ENCODE measurements around the gene DNAJB8. TPM values are rescaled to one million over a fixed set of nuclear protein-coding genes. Genes with fewer than 3 reads are reported as not detected.

Gene DNAJB8
- total and polyA plus RNA-seq, 9 of the 15 experiments (the other 6 are each of a cell fraction or from before 2014, with no cell fraction given) = not detected

DNA sequence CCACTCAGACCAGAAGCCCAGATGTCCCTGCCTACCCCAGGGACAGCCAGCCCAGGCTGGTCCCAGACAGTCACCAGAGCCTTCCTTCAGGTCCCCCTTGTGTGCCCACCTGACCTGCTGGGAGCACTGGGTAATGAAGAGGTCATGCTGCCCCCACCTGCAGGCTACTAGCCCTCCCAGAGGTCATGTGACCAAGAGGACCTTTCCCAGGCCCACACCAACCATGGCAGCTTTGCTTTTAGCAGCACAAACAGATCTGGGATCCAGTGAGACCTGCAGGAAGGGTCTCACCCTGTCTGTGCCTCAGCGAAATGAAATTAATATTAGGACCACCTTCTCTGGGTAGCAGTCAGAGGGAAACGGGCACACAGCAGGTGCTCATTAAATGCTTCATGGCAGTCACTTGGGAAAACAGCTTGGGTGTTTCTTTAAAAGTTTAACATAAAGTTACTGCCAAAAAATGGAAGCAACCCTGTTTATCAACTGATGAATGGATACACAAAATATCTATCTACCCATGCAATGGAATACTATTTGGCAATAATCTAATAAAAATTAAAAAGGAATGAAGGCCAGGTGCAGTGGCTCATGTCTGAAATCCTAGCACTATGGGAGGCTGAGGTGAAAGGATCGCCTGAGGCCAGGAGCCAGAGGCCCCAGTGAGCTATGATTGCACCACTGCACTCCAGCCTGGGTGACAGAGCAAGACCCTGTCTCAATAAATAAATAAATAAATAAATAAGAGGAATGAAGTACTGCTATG, 43.7 kb downstream of the DNAJB8 start:
- H3K4me1 ChIP-seq (replicated peaks in 1 of 2; ENCODE audit: control insufficient read depth in 2 of 2, insufficient read depth in 2 of 2, low read length in 2 of 2) = peaks cover 55 to 88% of the 10 kb centered on the region in 2 experiments
- no peak for TF ChIP-seq DPF2 (IDR thresholded peaks at IDR 0.05)
- no peak for TF ChIP-seq RAD21 (CRISPR knock-in tag; conservative IDR thresholded peaks at IDR 0.05 in 1 of 2, IDR thresholded peaks at IDR 0.05 in 1 of 2)
- TF ChIP-seq SUPT5H (IDR thresholded peaks at IDR 0.05) = no peak
- TF ChIP-seq, protein P1, sequence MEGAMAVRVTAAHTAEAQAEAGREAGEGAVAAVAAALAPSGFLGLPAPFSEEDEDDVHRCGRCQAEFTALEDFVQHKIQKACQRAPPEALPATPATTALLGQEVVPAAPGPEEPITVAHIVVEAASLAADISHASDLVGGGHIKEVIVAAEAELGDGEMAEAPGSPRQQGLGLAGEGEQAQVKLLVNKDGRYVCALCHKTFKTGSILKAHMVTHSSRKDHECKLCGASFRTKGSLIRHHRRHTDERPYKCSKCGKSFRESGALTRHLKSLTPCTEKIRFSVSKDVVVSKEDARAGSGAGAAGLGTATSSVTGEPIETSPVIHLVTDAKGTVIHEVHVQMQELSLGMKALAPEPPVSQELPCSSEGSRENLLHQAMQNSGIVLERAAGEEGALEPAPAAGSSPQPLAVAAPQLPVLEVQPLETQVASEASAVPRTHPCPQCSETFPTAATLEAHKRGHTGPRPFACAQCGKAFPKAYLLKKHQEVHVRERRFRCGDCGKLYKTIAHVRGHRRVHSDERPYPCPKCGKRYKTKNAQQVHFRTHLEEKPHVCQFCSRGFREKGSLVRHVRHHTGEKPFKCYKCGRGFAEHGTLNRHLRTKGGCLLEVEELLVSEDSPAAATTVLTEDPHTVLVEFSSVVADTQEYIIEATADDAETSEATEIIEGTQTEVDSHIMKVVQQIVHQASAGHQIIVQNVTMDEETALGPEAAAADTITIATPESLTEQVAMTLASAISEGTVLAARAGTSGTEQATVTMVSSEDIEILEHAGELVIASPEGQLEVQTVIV (CRISPR knock-in tag; IDR thresholded peaks at IDR 0.05; ENCODE audit: borderline replicate concordance) = no peak
- TF ChIP-seq POLR2G (IDR thresholded peaks at IDR 0.05; ENCODE audit: low read depth, low read length) = 0 out of 2 replicates have a peak, but pooled peaks have one; percentile 2
- TF ChIP-seq, protein P2, sequence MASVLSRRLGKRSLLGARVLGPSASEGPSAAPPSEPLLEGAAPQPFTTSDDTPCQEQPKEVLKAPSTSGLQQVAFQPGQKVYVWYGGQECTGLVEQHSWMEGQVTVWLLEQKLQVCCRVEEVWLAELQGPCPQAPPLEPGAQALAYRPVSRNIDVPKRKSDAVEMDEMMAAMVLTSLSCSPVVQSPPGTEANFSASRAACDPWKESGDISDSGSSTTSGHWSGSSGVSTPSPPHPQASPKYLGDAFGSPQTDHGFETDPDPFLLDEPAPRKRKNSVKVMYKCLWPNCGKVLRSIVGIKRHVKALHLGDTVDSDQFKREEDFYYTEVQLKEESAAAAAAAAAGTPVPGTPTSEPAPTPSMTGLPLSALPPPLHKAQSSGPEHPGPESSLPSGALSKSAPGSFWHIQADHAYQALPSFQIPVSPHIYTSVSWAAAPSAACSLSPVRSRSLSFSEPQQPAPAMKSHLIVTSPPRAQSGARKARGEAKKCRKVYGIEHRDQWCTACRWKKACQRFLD (CRISPR knock-in tag; IDR thresholded peaks at IDR 0.05) = peak; percentile 17; the same call in 1 of the 2 replicates
- TF ChIP-seq ZNF212 (CRISPR knock-in tag; IDR thresholded peaks at IDR 0.05) = no peak
- no peak for TF ChIP-seq FOXJ3 (CRISPR knock-in tag; IDR thresholded peaks at IDR 0.05)
- TF ChIP-seq, protein P3, sequence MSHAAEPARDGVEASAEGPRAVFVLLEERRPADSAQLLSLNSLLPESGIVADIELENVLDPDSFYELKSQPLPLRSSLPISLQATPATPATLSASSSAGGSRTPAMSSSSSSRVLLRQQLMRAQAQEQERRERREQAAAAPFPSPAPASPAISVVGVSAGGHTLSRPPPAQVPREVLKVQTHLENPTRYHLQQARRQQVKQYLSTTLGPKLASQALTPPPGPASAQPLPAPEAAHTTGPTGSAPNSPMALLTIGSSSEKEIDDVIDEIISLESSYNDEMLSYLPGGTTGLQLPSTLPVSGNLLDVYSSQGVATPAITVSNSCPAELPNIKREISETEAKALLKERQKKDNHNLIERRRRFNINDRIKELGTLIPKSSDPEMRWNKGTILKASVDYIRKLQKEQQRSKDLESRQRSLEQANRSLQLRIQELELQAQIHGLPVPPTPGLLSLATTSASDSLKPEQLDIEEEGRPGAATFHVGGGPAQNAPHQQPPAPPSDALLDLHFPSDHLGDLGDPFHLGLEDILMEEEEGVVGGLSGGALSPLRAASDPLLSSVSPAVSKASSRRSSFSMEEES (CRISPR knock-in tag; IDR thresholded peaks at IDR 0.05) = peak; percentile 80
- TF ChIP-seq ZNF584 (CRISPR knock-in tag; IDR thresholded peaks at IDR 0.05; ENCODE audit: low read depth) = no peak
- TF ChIP-seq, protein P4, sequence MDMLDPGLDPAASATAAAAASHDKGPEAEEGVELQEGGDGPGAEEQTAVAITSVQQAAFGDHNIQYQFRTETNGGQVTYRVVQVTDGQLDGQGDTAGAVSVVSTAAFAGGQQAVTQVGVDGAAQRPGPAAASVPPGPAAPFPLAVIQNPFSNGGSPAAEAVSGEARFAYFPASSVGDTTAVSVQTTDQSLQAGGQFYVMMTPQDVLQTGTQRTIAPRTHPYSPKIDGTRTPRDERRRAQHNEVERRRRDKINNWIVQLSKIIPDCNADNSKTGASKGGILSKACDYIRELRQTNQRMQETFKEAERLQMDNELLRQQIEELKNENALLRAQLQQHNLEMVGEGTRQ (CRISPR knock-in tag; IDR thresholded peaks at IDR 0.05) = peak; percentile 42; the same call in 1 of the 2 replicates
- TF ChIP-seq NFYB (IDR thresholded peaks at IDR 0.05; ENCODE audit: extremely low read depth, insufficient read length) = no peak
- no peak for TF ChIP-seq PHTF2 (CRISPR knock-in tag; IDR thresholded peaks at IDR 0.05)
- TF ChIP-seq RAD51 (IDR thresholded peaks at IDR 0.05; ENCODE audit: borderline replicate concordance, low read depth) = peak; percentile 56; the same call in 1 of the 2 replicates
- no peak for TF ChIP-seq ZNF644 (tag; IDR thresholded peaks at IDR 0.05; ENCODE audit: low read depth)

More for the DNA sequence above, 43.7 kb downstream of the DNAJB8 start:
- no peak overlapping the region for H3K4me2 ChIP-seq (ENCODE audit: insufficient read depth, low read length)
- in situ Hi-C loops (cut with MboI) (no loop called here), intact Hi-C loops (cut with micrococcal nuclease) (no loop called here)
- peak overlapping the region in 1 of 2 experiments; percentile 85; a peak in 2 of 4 replicates for H3K9ac ChIP-seq (ENCODE audit: insufficient read depth in 1 of 2, low read depth in 2 of 2, low read length in 2 of 2)
- H3K9me3 ChIP-seq (replicated peaks; ENCODE audit: control insufficient read depth, insufficient read depth, low read depth, low read length) = peaks cover 2% of the 10 kb centered on the region; the same call in 1 of the 2 replicates
- no peaks in the 10 kb centered on the region for H3K9me1 ChIP-seq (ENCODE audit: control insufficient read depth, insufficient read depth, low read length)
- no peak for DNase-seq (ENCODE audit: extremely low read depth in 1 of 4, low spot score in 3 of 4)
- ChIA-PET POLR2A (interaction anchor here (0.6 to 0.9 kb wide), 2 partner anchors 57 to 65 kb away, joined by 3 to 4 read pairs; no protein-coding TSS in a partner anchor), CTCF (ENCODE audit: low intra/inter-chr PET ratio) (no interaction called here)
- 59% methylated on average over 3 of the region's 3 CpGs for WGBS (ENCODE audit: insufficient coverage, low coverage, missing lambda C conversion rate)
- H3K36me3 ChIP-seq (ENCODE audit: control insufficient read depth, insufficient read depth, low read length) = no peaks in the 10 kb centered on the region
- no peaks in the 10 kb centered on the region for H3K27me3 ChIP-seq (ENCODE audit: control insufficient read depth in 2 of 2, insufficient read depth in 2 of 2, low read length in 2 of 2)
- H3K4me3 ChIP-seq = no peak overlapping the region
- no peak for FAIRE-seq
- H2AFZ ChIP-seq (ENCODE audit: low read depth, low read length) = no peak overlapping the region
- peak overlapping the region; percentile 46; the same call in 1 of the 3 replicates for H3K27ac ChIP-seq (ENCODE audit: extremely low read depth, low read depth, low read length)
- H3K79me2 ChIP-seq (ENCODE audit: control insufficient read depth, insufficient read depth, low read length) = peaks cover 4% of the 10 kb centered on the region; the same call in 2 of the 3 replicates
- no peak for ATAC-seq
- H4K20me1 ChIP-seq (replicated peaks; ENCODE audit: control insufficient read depth, insufficient read depth, low read length) = no peaks in the 10 kb centered on the region
- no TSS peak for BruUV-seq (replicated peaks)

Measured in K562 (cell line).